GM18498 (cell line): Measurements from ENCODE around the gene MS4A15.
"Not testable (repeated sequence)": the region's sequence is repeated elsewhere in the genome, so short reads cannot be mapped to it uniquely, and the experiment has no call there.

ENCODE experiments used
- ATAC-seq: cut with Tn5 transposase; IDR thresholded peaks from one replicate; pipeline ENCODE4 v1.9.1; 2021; ENCODE audit warnings: mild to moderate bottlenecking, moderate library complexity; ENCODE audit not compliant: unreplicated experiment

The MS4A15 gene

DNA sequence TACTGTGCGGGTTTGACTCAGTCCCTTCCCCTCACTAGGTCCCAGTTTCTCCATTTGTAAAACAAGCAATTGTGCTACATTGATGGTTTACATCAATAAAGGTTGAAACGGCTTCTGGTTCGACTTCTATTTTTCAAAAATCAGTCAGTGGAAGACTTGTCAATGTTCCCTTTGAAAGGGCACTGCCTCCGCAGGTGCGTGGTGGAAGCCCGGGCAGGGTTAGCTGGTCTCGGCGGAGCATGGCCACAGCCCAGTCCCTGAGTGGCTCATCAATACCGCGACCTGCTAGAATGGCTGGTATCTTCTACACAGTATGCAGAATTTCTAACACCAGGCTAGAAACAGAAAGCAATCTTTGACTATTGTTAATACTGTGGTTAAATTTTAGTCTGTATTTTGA is 44.5 kb downstream of the MS4A15 start:
- ATAC-seq, result no peak

DNA sequence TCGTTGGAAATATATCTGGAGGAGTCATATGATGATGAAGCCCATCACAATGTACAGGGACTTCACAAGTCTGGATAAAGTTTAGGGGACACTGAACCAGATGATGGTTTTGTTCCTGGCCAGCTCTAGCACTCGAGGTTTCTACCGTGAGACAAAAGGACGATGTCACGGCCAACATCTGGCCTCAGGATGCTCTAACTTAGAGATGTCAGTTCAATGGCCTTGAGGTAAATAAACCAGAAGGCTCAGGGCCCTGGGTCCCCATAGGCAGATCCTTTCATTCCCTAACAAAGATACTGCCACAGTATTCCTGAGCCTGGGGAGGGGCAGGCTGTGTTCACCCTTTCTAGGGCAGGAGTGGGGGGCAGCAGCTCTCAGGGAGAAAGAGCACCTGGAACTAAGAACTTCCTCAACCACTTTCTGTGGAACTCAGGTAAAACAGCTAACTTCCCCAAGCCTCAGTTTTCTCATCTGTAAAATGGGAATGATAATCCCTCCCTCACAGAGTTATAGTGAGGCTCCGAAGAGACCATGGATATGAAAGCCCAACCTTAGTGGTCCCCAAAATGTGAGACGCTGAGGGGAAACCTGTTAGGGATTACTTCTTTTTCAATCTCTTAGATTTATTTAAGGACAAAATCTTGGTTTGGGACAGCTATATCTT is 46.7 kb downstream of the MS4A15 start:
- no peak for ATAC-seq

DNA sequence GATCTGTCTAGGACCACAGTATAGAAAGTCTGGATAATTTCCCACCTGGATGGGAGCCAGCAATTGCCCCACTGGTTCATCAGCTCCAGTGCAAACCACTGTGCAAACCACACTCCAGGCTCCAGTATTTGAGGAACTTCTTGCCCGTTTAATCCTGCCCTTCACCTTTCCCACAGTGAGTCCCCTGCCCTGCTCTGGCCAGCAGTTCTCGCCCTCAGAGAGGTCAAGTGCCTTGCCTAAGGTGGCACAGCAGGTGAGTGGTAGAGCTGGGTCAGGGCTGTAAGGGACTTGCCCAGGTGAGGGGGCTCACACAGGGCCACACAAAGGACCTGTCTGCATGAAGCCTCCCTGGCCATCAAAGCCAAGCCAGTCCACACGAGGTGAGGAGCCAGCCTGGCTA is 52.6 kb downstream of the MS4A15 start:
- no peak for ATAC-seq

DNA sequence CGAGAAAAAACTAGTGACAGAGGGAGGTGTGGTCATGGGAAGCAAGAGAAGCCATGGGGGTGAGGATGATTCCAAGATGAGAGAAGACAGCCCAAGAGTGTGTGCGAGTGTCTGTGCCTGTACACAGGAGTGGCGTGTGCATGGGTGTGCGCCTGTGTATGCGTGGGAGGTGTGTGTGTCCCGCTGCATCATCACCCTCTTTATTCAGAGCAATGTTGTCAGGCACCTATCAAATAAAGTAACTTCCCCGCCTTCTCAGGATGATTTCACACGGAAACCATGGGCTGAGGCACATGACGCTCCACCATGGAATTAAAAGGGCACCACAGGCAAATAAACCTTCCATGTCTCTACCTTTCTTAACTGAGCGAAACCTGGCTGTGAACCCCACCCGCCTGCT is 53.0 kb downstream of the MS4A15 start:
- no peak for ATAC-seq

GRCh38 chr11:60810151-60810550 is 53.5 kb downstream of the MS4A15 start:
- no peak for ATAC-seq

GRCh38 chr11:60810569-60810968 is 53.9 kb downstream of the MS4A15 start:
- ATAC-seq, result no peak

GRCh38 chr11:60813324-60813723 is 56.7 kb downstream of the MS4A15 start:
- ATAC-seq, result no peak

DNA sequence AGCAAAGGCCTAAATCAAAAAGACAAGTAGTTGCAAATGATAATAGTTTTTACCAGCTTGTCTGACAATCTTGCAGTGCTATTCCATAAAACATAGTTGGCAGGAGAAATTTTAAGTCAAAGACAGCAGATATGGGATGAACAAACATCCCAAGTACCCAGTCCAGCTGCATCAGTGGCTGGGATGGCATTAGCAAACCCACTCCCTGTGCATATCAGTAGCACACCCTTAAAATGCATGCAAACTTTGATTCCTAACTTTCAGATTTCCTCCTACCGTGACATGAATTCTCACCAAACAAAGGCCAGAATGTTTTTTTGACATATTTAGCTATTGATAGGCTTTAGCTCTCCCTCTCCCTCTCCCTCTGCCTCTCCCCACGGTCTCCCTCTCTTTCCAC is 57.4 kb downstream of the MS4A15 start:
- no peak for ATAC-seq

DNA sequence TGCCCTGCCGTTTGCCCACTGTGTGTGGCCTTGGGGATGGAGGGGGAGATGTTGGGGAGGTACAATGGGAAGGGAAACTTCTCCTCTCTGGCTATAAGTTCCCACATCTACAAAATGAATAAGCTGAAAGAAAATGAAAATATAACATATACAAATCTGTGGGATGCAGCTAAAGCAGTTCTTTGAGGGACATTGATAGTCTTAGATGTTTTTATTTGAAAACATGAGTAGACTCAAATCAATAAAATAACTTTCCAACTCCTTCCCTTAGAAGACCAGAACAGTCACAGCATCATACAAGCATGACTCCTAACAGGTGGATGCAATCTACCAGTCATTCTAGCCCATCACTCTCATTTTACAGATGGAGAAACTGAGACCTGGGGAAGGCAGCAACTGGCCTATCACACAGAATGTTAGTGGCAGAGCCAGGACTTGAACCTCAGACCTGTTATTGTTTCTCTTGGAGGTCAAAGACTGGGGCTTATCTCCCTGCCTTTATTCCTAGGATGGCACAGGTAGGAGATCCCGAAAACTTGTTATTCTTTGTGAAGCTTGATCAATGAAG is 60.0 kb downstream of the MS4A15 start:
- ATAC-seq, result no peak

DNA sequence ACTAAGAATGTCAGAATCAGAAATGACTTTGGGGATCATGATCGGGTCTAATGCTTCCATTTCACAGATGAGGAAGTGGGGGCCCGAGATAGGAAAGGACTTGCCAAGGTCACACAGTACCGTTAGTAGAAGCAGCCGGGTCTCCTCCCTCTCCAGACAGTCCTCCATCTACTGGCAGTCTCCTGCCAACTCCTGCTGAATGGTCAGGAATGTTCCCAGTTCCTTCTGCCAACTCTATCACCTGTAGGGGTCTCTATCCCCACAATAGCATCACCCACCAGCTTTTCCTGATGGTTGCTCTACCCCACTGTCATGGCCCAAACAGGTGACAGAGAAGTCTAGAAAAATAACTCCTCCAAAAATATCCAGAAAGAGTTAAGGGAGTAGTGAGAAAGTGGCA is 61.4 kb downstream of the MS4A15 start:
- no peak for ATAC-seq

DNA sequence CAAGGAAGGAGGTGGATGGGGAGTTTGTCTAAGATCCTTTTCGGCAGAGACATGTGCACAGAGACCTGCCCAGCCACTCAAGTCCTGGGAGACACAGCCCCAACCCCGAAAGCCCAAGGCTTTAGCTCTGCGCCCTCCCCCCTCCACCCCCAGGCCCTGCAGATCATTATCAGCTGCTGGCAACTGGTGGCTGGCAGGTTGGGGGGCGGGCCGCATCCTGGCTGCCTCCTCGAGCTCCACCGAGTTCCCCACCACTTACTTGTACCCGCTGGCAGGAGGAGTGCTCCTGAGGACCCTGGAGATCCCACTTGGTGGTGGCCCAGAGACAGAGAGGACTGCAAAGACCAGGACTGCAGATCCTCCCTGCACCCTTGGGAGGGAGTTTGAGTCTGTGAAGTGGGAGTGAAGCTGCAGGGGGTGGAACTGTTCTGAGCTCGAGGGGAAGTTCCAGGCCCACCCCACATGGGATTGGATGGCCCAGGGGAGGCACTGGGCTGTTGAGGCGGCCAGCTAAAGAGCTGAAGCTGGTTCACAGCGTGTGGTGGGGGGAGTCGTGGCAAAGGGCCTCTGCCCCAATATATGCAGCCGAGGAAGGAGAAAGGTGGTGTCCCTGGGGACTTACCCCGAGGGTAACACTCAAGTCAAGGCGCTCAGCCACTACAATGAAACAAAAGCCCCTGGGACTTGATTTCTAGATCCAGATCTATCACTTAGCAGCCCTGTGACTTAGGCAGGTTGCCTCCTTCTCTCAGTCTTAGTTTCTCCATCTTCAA is 65.3 kb downstream of the MS4A15 start:
- ATAC-seq, result no peak

GRCh38 chr11:60823745-60824306 is 67.2 kb downstream of the MS4A15 start:
- not testable (repeated sequence) for ATAC-seq

GRCh38 chr11:60825118-60825517 is 68.5 kb downstream of the MS4A15 start:
- no peak for ATAC-seq

- no peak for ATAC-seq
Measured at GRCh38 chr11:60825790-60826189, 69.1 kb downstream of the MS4A15 start.
